H1 (cell line): ENCODE measurements around the gene STX5. TPM values are rescaled to one million over a fixed set of nuclear protein-coding genes. Genes with fewer than 3 reads are reported as not detected.

ENCODE experiments used
- ATF2 ChIP-seq: IDR thresholded peaks from 2 replicates; pipeline ENCODE4 v1.6.1; 2012; ENCODE audit warnings: low read length, inconsistent platforms
- BRCA1 ChIP-seq: IDR thresholded peaks from 2 replicates; pipeline ENCODE4 v1.6.1; 2012; ENCODE audit warnings: low read depth, low read length, improper control_type of control experiment
- CBX8 ChIP-seq: fragments of 300-800, 300-1000 bp; sonication (generic); IDR thresholded peaks from 2 replicates; pipeline ENCODE4 v1.7.1; 2016; ENCODE audit warnings: low read depth, low read length, borderline replicate concordance
- CHD1 ChIP-seq: IDR thresholded peaks from 2 replicates; pipeline ENCODE4 v1.6.1; 2012; ENCODE audit warnings: low read depth, low read length, improper control_type of control experiment
- CHD2 ChIP-seq: IDR thresholded peaks from 2 replicates; pipeline ENCODE4 v1.6.1; 2012; ENCODE audit warnings: low read length, improper control_type of control experiment
- CTCF ChIP-seq, 3 experiments: IDR thresholded peaks; 1 replicate in 2 of 3; 2 replicates in 1 of 3; pipeline versions ENCODE4 v1.5.1 to v1.6.1; 2011; ENCODE audit warnings: low read length in 3 of 3, mild to moderate bottlenecking in 3 of 3, inconsistent platforms in 2 of 3, low read depth in 1 of 3, moderate library complexity in 1 of 3; ENCODE audit not compliant: insufficient read depth in 1 of 3; ENCODE audit errors: control extremely low read depth in 1 of 3
- EGR1 ChIP-seq: IDR thresholded peaks from 2 replicates; pipeline ENCODE4 v1.6.1; 2011; ENCODE audit warnings: low read depth, low read length, borderline replicate concordance
- GABPA ChIP-seq: IDR thresholded peaks from 2 replicates; pipeline ENCODE4 v1.6.1; 2011; ENCODE audit warnings: mild to moderate bottlenecking, low read length, moderate library complexity, borderline replicate concordance; ENCODE audit not compliant: insufficient read depth
- MAFK ChIP-seq: IDR thresholded peaks from 2 replicates; pipeline ENCODE4 v1.6.1; 2012; ENCODE audit warnings: low read depth, mild to moderate bottlenecking, improper control_type of control experiment, low read length
- PHF8 ChIP-seq: fragments of 200-600 bp; sonication (generic); conservative IDR thresholded peaks from 2 replicates; pipeline ENCODE4 v1.7.1; 2012; ENCODE audit warnings: low read depth, mild to moderate bottlenecking, inconsistent platforms, low read length, moderate library complexity
- POLR2A ChIP-seq, 2 experiments: IDR thresholded peaks; 1 replicate in 1 of 2; 2 replicates in 1 of 2; pipeline ENCODE4 v1.6.1; 2011; ENCODE audit warnings: low read depth in 2 of 2, low read length in 2 of 2, mild to moderate bottlenecking in 2 of 2; ENCODE audit errors: control extremely low read depth in 1 of 2
- POLR2AphosphoS5 ChIP-seq: IDR thresholded peaks from 2 replicates; pipeline ENCODE4 v1.6.1; 2011; ENCODE audit warnings: low read depth, low read length
- SIN3A ChIP-seq, 2 experiments: IDR thresholded peaks in 1 of 2; conservative IDR thresholded peaks in 1 of 2; 2 replicates each; pipeline ENCODE4 v1.6.1; 2011 to 2012; ENCODE audit warnings: low read length in 2 of 2, improper control_type of control experiment in 1 of 2, low read depth in 1 of 2, mild to moderate bottlenecking in 1 of 2
- SP1 ChIP-seq: IDR thresholded peaks from 2 replicates; pipeline ENCODE4 v1.6.1; 2011; ENCODE audit warnings: low read depth, low read length
- SP2 ChIP-seq: IDR thresholded peaks from 2 replicates; pipeline ENCODE4 v1.6.1; 2012; ENCODE audit warnings: mild to moderate bottlenecking, low read length, inconsistent platforms
- SP4 ChIP-seq: IDR thresholded peaks from 2 replicates; pipeline ENCODE4 v1.6.1; 2012; ENCODE audit warnings: low read length, inconsistent platforms
- TAF1 ChIP-seq: IDR thresholded peaks from 2 replicates; pipeline ENCODE4 v1.6.1; 2011; ENCODE audit warnings: mild to moderate bottlenecking, low read depth, low read length
- TAF7 ChIP-seq: optimal IDR thresholded peaks from 2 replicates; pipeline ENCODE3; 2011; ENCODE audit warnings: low read depth, mild to moderate bottlenecking, inconsistent platforms, low read length, moderate library complexity, borderline replicate concordance
- TBP ChIP-seq: IDR thresholded peaks from 2 replicates; pipeline ENCODE4 v1.6.1; 2011; ENCODE audit warnings: low read depth, low read length, improper control_type of control experiment
- YY1 ChIP-seq: IDR thresholded peaks from 2 replicates; pipeline ENCODE4 v1.6.1; 2011; ENCODE audit warnings: low read depth, mild to moderate bottlenecking, low read length
- polyA plus RNA-seq, 7 experiments: library from polyadenylated mRNA; depleted of rRNA in 3 of 7; stranded (reverse) in 5 of 7; unstranded in 2 of 7; fragments of >200 nt in 5 of 7; fragments of 200-250 nt in 2 of 7; gene quantifications; 1 replicate in 5 of 7; 2 replicates in 1 of 7; 4 replicates in 1 of 7; pipeline versions ENCODE4 v1.2.1 to v1.2.3, GENCODE V29; 2011 to 2013; ENCODE audit warnings: missing spikeins in 2 of 7, mixed read lengths in 2 of 7
- total RNA-seq: library from RNA; stranded (reverse); fragmentation: NEBNext Ultra II Directional; extraction: Animal tissue kit (Norgen Biotek cat#: 25700); gene quantifications from 2 replicates; pipeline ENCODE4 v1.2.1, GENCODE V29; 2021

Gene STX5
- total and polyA plus RNA-seq, 2 of the 8 experiments (the other 6 are each of a cell fraction or from before 2014, with no cell fraction given) = 24.2 to 28.5 TPM

- TF ChIP-seq SIN3A (conservative IDR thresholded peaks at IDR 0.05 in 1 of 2, IDR thresholded peaks at IDR 0.05 in 1 of 2; ENCODE audit: low read depth in 1 of 2, low read length in 2 of 2) (peak; percentile 73 to 84; a peak in 2 of 4 replicates), GABPA (peak; percentile 21; the same call in 1 of the 2 replicates), ATF2 (no peak), SP4 (peak; percentile 52; the same call in 1 of the 2 replicates), EGR1 (no peak), SP2 (no peak), YY1 (no peak), MAFK (no peak), CTCF (IDR thresholded peaks at IDR 0.05; ENCODE audit: control extremely low read depth in 1 of 3, insufficient read depth in 1 of 3, low read depth in 1 of 3, low read length in 3 of 3) (peak; percentile 60 to 82 (median 71)), TAF7 (peak; percentile 98), POLR2AphosphoS5 (peak; percentile 99), BRCA1 (no peak), CHD2 (peak; percentile 57; the same call in 1 of the 2 replicates), TAF1 (peak; percentile 97), TBP (peak; percentile 95), POLR2A (IDR thresholded peaks at IDR 0.05; ENCODE audit: control extremely low read depth in 1 of 2, low read depth in 2 of 2, low read length in 2 of 2) (peak; percentile 97 to 99), SP1 (peak; percentile 79; the same call in 1 of the 2 replicates), PHF8 (peak; percentile 86), CBX8 (no peak), CHD1 (peak; percentile 73)
These were observed 49.1 kb upstream of the STX5 start, which contains the start of gene SLC3A2 (continued) for GRCh38 chr11:62880803-62881578.
